Measurements from ENCODE around the gene ZNF888.
"Not testable (repeated sequence)": the region's sequence is repeated elsewhere in the genome, so short reads cannot be mapped to it uniquely, and the experiment has no call there.

ZNF888 gene

GRCh38 chr19:52922841-52923777 lies at the start of gene ZNF888:
Gene ZNF888 (minus strand): TSS chr19:52923428. CDS start chr19:52917873, 5,555 bp downstream.
- peak; percentile 86 for DNase-seq (ENCODE audit: low spot score)

- DNase-seq (ENCODE audit: low spot score): no peak
Measured at GRCh38 chr19:52967772-52968171, 44.5 kb upstream of the ZNF888 start.

GRCh38 chr19:52963247-52963618 lies 40.0 kb upstream of the ZNF888 start:
- peak; percentile 6 for DNase-seq (ENCODE audit: low spot score)

- DNase-seq (ENCODE audit: low spot score): peak; percentile 98
Measured at GRCh38 chr19:52962394-52963246, 39.4 kb upstream of the ZNF888 start, which contains the start of gene ZNF816. Gene ZNF816 (minus strand): TSS chr19:52962881. CDS start chr19:52956089, 6,792 bp downstream.

- DNase-seq (ENCODE audit: low spot score): no peak
Measured at GRCh38 chr19:52961981-52962380, 38.8 kb upstream of the ZNF888 start.

- DNase-seq (ENCODE audit: low spot score): no peak
Measured at GRCh38 chr19:52959613-52960295, 36.5 kb upstream of the ZNF888 start.

GRCh38 chr19:52957591-52957990 lies 34.4 kb upstream of the ZNF888 start:
- DNase-seq (ENCODE audit: low spot score): no peak

GRCh38 chr19:52956917-52957316 lies 33.7 kb upstream of the ZNF888 start:
- no peak for DNase-seq (ENCODE audit: low spot score)

- DNase-seq (ENCODE audit: low spot score): no peak
Measured at GRCh38 chr19:52949422-52949821, 26.2 kb upstream of the ZNF888 start.

- DNase-seq (ENCODE audit: low spot score): no peak
Measured at GRCh38 chr19:52948025-52948770, 25.0 kb upstream of the ZNF888 start.

GRCh38 chr19:52946322-52947310 lies 23.4 kb upstream of the ZNF888 start:
- DNase-seq (ENCODE audit: low spot score): no peak

- DNase-seq (ENCODE audit: low spot score): no peak
Measured at GRCh38 chr19:52945652-52946321, 22.6 kb upstream of the ZNF888 start.

GRCh38 chr19:52944703-52945493 lies 21.7 kb upstream of the ZNF888 start:
- DNase-seq (ENCODE audit: low spot score): not testable (repeated sequence)

- DNase-seq (ENCODE audit: low spot score): no peak
Measured at GRCh38 chr19:52943884-52944643, 20.8 kb upstream of the ZNF888 start.

- DNase-seq (ENCODE audit: low spot score): no peak
Measured at GRCh38 chr19:52943134-52943883, 20.1 kb upstream of the ZNF888 start.

- DNase-seq (ENCODE audit: low spot score): peak; percentile 93
Measured at GRCh38 chr19:52942386-52943133, 19.3 kb upstream of the ZNF888 start.
